GM11168 (cell line): ENCODE measurements around the gene SH2D4B.
"Not testable (repeated sequence)": the region's sequence is repeated elsewhere in the genome, so short reads cannot be mapped to it uniquely, and the experiment has no call there.

Source experiments
- in situ Hi-C: fragments of 300-500 bp; cut with MboI; formaldehyde crosslinking; loops from one replicate; pipeline ENCODE4 v1.12.0; 2022; ENCODE audit warnings: low sequenced_read_pairs; ENCODE audit not compliant: unreplicated experiment

Gene SH2D4B

GRCh38 chr10:80540981-80541750, 3.5 kb downstream of the SH2D4B start:
- in situ Hi-C loops, result no loop called here

GRCh38 chr10:80542053-80542452, 4.4 kb downstream of the SH2D4B start:
- in situ Hi-C loops, result no loop called here

GRCh38 chr10:80542652-80543318, 5.1 kb downstream of the SH2D4B start:
- in situ Hi-C loops, result no loop called here

GRCh38 chr10:80543319-80543672, 5.6 kb downstream of the SH2D4B start:
- in situ Hi-C loops, result not testable (repeated sequence)

- in situ Hi-C loops, result no loop called here
These were observed 6.7 kb downstream of the SH2D4B start for GRCh38 chr10:80544316-80544953.

GRCh38 chr10:80545258-80545881, 7.7 kb downstream of the SH2D4B start:
- in situ Hi-C loops, result no loop called here

- in situ Hi-C loops, result no loop called here
These were observed 14.5 kb downstream of the SH2D4B start for GRCh38 chr10:80552151-80552646.

- in situ Hi-C loops, result no loop called here
These were observed 15.7 kb downstream of the SH2D4B start for GRCh38 chr10:80553436-80553835.

- in situ Hi-C loops, result no loop called here
These were observed 16.3 kb downstream of the SH2D4B start for GRCh38 chr10:80554050-80554449.

- in situ Hi-C loops, result no loop called here
These were observed 17.7 kb downstream of the SH2D4B start for GRCh38 chr10:80555415-80555814.

- in situ Hi-C loops, result no loop called here
These were observed 24.2 kb downstream of the SH2D4B start for GRCh38 chr10:80561950-80562349.

- in situ Hi-C loops, result no loop called here
These were observed 29.6 kb downstream of the SH2D4B start for GRCh38 chr10:80567292-80567691.

GRCh38 chr10:80569131-80569895, 31.6 kb downstream of the SH2D4B start:
- in situ Hi-C loops, result no loop called here

GRCh38 chr10:80571352-80571751, 33.6 kb downstream of the SH2D4B start:
- in situ Hi-C loops, result no loop called here

GRCh38 chr10:80579181-80579763, 41.6 kb downstream of the SH2D4B start:
- in situ Hi-C loops, result no loop called here

- in situ Hi-C loops, result no loop called here
These were observed 42.3 kb downstream of the SH2D4B start for GRCh38 chr10:80579849-80580637.

GRCh38 chr10:80580638-80581468, 43.2 kb downstream of the SH2D4B start:
- in situ Hi-C loops, result no loop called here

GRCh38 chr10:80581469-80581835, 43.8 kb downstream of the SH2D4B start:
- in situ Hi-C loops, result no loop called here
